Caco-2 (cell line): ENCODE results near the gene LIN9. TPM values are rescaled to one million over a fixed set of nuclear protein-coding genes. Genes with fewer than 3 reads are reported as not detected.

ENCODE experiments used
- BruUV-seq: library from RNA; stranded (reverse); fragments of 400-500 nt; replicated peaks from 2 replicates; lab custom pipeline; 2021; lab: Mats Ljungman, UMichigan
- CTCF ChIA-PET: fragments of 300-600 bp; sonication (Branson Sonifier 250); formaldehyde crosslinking; loops from one replicate; lab custom pipeline; 2022; ENCODE audit warnings: antibody characterized with exemption; lab: Charles Lee
- POLR2A ChIA-PET: fragments of 300-600 bp; sonication (Branson Sonifier 250); formaldehyde crosslinking; loops from one replicate; lab custom pipeline; 2022; ENCODE audit warnings: antibody characterized with exemption; lab: Charles Lee
- DNase-seq, 2 experiments: peaks; one replicate each; pipeline versions ENCODE4 v3.0.0 to v3.0.0-alpha.2; 2020 to 2022
- H3K27me3 ChIP-seq: replicated peaks from 2 replicates; pipeline ENCODE4 v1.6.0; 2011; ENCODE audit warnings: low read length; ENCODE audit not compliant: control insufficient read depth, insufficient read depth
- H3K36me3 ChIP-seq: 2 replicates; pipeline ENCODE4 v1.5.1; 2011; ENCODE audit warnings: low read length; ENCODE audit not compliant: control insufficient read depth, insufficient read depth
- H3K4me1 ChIP-seq: fragments of 250-450 bp; sonication (Bioruptor Pico); 2 replicates; pipeline ENCODE4 v1.5.1; 2020; ENCODE audit warnings: mild to moderate bottlenecking
- H3K4me3 ChIP-seq: 2 replicates; pipeline ENCODE4 v1.5.1; 2011; ENCODE audit warnings: low read depth, mild to moderate bottlenecking, control low read depth, low read length
- H3K9me3 ChIP-seq: fragments of 250-450 bp; sonication (Bioruptor Pico); 2 replicates; pipeline ENCODE4 v1.5.1; 2020; ENCODE audit warnings: mild to moderate bottlenecking, moderate library complexity
- H3K27ac Mint-ChIP-seq: one replicate; pipeline ENCODE4 v1.8.0; 2022; ENCODE audit warnings: mixed read lengths; ENCODE audit not compliant: unreplicated experiment
- H3K27me3 Mint-ChIP-seq: one replicate; pipeline ENCODE4 v1.8.0; 2022; ENCODE audit warnings: mixed read lengths; ENCODE audit not compliant: insufficient read depth, unreplicated experiment
- H3K36me3 Mint-ChIP-seq: one replicate; pipeline ENCODE4 v1.8.0; 2022; ENCODE audit warnings: mild to moderate bottlenecking, mixed read lengths; ENCODE audit not compliant: insufficient read depth, unreplicated experiment
- H3K4me1 Mint-ChIP-seq: one replicate; pipeline ENCODE4 v1.8.0; 2022; ENCODE audit warnings: low read depth, mixed read lengths; ENCODE audit not compliant: unreplicated experiment
- H3K4me3 Mint-ChIP-seq: one replicate; pipeline ENCODE4 v1.8.0; 2022; ENCODE audit warnings: mild to moderate bottlenecking, moderate library complexity, mixed read lengths; ENCODE audit not compliant: unreplicated experiment
- H3K9me3 Mint-ChIP-seq: one replicate; pipeline ENCODE4 v1.8.0; 2022; ENCODE audit warnings: mixed read lengths; ENCODE audit not compliant: unreplicated experiment
- CTCF ChIP-seq, 2 experiments: fragments of 200-600 bp in 1 of 2; IDR thresholded peaks; 1 replicate in 1 of 2; 2 replicates in 1 of 2; pipeline versions ENCODE4 v1.5.1 to v1.8.0; 2011 to 2022; ENCODE audit warnings: antibody characterized with exemption in 1 of 2, control low read depth in 1 of 2, inconsistent platforms in 1 of 2, low read depth in 1 of 2, low read length in 1 of 2, mild to moderate bottlenecking in 1 of 2, moderate library complexity in 1 of 2; ENCODE audit not compliant: insufficient read depth in 1 of 2, severe bottlenecking in 1 of 2, unreplicated experiment in 1 of 2
- intact Hi-C: fragments of 100-400 bp; cut with micrococcal nuclease; formaldehyde crosslinking; loops from one replicate; pipeline ENCODE4 v1.10.0; 2022; ENCODE audit not compliant: unreplicated experiment
- total RNA-seq: library from RNA; stranded (reverse); gene quantifications from 2 replicates; pipeline ENCODE4 v1.2.3, GENCODE V29; 2022

The LIN9 gene
- total RNA-seq, 1 experiment from 2014 or later, result 12.2 TPM

GRCh38 chr1:226311376-226311775, 2.4 kb upstream of the LIN9 start:
- no peak for DNase-seq
- H3K4me1 Mint-ChIP-seq, result peaks cover 16% of the 10 kb centered on the region
- intact Hi-C loops, result no loop called here
- Histone ChIP-seq H3K4me3 (no peak overlapping the region), H3K9me3 (no peaks in the 10 kb centered on the region), H3K4me1 (peaks cover 19% of the 10 kb centered on the region), H3K36me3 (no peaks in the 10 kb centered on the region), H3K27me3 (no peaks in the 10 kb centered on the region)
- no peaks in the 10 kb centered on the region for H3K9me3 Mint-ChIP-seq
- no peaks in the 10 kb centered on the region for H3K36me3 Mint-ChIP-seq
- H3K4me3 Mint-ChIP-seq, result no peak overlapping the region
- ChIA-PET CTCF (interaction anchor here (1.6 kb wide), 1 partner anchor 22 kb away, joined by 7 read pairs; no protein-coding TSS in a partner anchor), POLR2A (no interaction called here)
- no TSS peak for BruUV-seq
- no peak overlapping the region for H3K27ac Mint-ChIP-seq
- H3K27me3 Mint-ChIP-seq, result no peaks in the 10 kb centered on the region
- no peak for TF ChIP-seq CTCF (IDR thresholded peaks at IDR 0.05; ENCODE audit: insufficient read depth in 1 of 2, low read depth in 1 of 2, low read length in 1 of 2, severe bottlenecking in 1 of 2, unreplicated experiment in 1 of 2)

DNA sequence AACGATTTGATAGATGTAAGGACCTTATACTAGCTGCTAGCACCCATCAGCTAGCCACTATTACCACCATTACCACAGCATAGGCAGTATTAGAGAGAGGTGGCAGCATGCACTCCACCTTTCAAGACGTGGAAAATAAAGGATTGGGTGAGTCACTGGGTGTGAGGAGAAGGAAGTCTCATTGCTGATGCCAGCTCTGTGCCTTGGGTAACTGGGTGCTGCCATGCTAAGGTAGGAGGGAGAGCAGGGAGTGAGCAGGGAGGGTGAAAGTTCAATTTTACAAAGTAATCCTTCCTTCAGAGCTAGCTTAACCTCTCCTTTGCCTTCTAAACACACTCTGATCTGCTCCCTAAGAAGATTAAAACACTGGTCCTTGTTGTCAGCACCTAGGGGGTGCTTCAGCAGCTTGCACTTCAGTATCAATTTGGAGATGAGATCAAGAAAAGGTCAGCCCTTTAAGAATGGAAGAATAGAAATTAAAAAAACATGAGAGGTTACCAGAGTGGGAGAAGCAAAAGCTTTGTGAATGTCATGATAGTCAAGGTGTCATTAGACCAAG, 1.8 kb upstream of the LIN9 start:
- Mint-ChIP-seq H3K36me3 (no peaks in the 10 kb centered on the region), H3K9me3 (no peaks in the 10 kb centered on the region), H3K4me1 (peaks cover 19% of the 10 kb centered on the region), H3K4me3 (peak overlapping the region; percentile 78), H3K27ac (no peak overlapping the region), H3K27me3 (no peaks in the 10 kb centered on the region)
- Histone ChIP-seq H3K4me1 (peaks cover 19% of the 10 kb centered on the region), H3K9me3 (no peaks in the 10 kb centered on the region), H3K36me3 (no peaks in the 10 kb centered on the region), H3K4me3 (no peak overlapping the region), H3K27me3 (no peaks in the 10 kb centered on the region)
- POLR2A ChIA-PET, result no interaction called here
- no TSS peak for BruUV-seq
- CTCF ChIA-PET, result interaction anchor here (1.2 to 1.6 kb wide), 3 partner anchors 23 to 246 kb away, joined by 3 to 7 read pairs (median 3); no protein-coding TSS in a partner anchor
- TF ChIP-seq CTCF (IDR thresholded peaks at IDR 0.05; ENCODE audit: insufficient read depth in 1 of 2, low read depth in 1 of 2, low read length in 1 of 2, severe bottlenecking in 1 of 2, unreplicated experiment in 1 of 2), result no peak
- intact Hi-C loops, result no loop called here
- DNase-seq, result no peak

- H3K27me3 Mint-ChIP-seq, result no peaks in the 10 kb centered on the region
- H3K4me1 ChIP-seq, result peaks cover 19% of the 10 kb centered on the region
- H3K9me3 ChIP-seq, result no peaks in the 10 kb centered on the region
- intact Hi-C loops, result no loop called here
- ChIA-PET CTCF (interaction anchor here (1.2 to 1.6 kb wide), 5 partner anchors 23 to 245 kb away, joined by 3 to 7 read pairs (median 5); partner anchors contain the start of gene PARP1), POLR2A (interaction anchor here (0.6 to 1.2 kb wide), 3 partner anchors 11 to 386 kb away, joined by 3 to 5 read pairs (median 4); partner anchors contain the start of gene PYCR2)
- no peak for DNase-seq
- no peak for TF ChIP-seq CTCF (IDR thresholded peaks at IDR 0.05; ENCODE audit: insufficient read depth in 1 of 2, low read depth in 1 of 2, low read length in 1 of 2, severe bottlenecking in 1 of 2, unreplicated experiment in 1 of 2)
- H3K9me3 Mint-ChIP-seq, result no peaks in the 10 kb centered on the region
- no TSS peak for BruUV-seq
- H3K36me3 ChIP-seq, result no peaks in the 10 kb centered on the region
- H3K27me3 ChIP-seq, result no peaks in the 10 kb centered on the region
- peak overlapping the region; percentile 100 for H3K4me3 ChIP-seq
- no peak overlapping the region for H3K27ac Mint-ChIP-seq
- H3K4me3 Mint-ChIP-seq, result peak overlapping the region; percentile 78
- no peaks in the 10 kb centered on the region for H3K36me3 Mint-ChIP-seq
- H3K4me1 Mint-ChIP-seq, result peaks cover 23% of the 10 kb centered on the region
These were observed 1.2 kb upstream of the LIN9 start for GRCh38 chr1:226310245-226310540.
